GM23338 (cell line): ENCODE results near the gene TESMIN. TPM values are rescaled to one million over a fixed set of nuclear protein-coding genes. Genes with fewer than 3 reads are reported as not detected.

ENCODE experiments used
- ATAC-seq: fragments of 200-7000 bp; cut with Tn5 transposase; 3 replicates; pipeline ENCODE4 v1.9.1; 2020
- DNase-seq: peaks from one replicate; pipeline ENCODE4 v3.0.0-alpha.2; 2015; ENCODE audit warnings: low spot score
- H2AFZ ChIP-seq: fragments of 200-600 bp; sonication (generic); 2 replicates; pipeline ENCODE4 v1.8.0; 2016; ENCODE audit warnings: antibody characterized with exemption, mild to moderate bottlenecking, moderate library complexity
- H3F3A ChIP-seq: fragments of 200-600 bp; sonication (generic); replicated peaks from 2 replicates; pipeline ENCODE4 v1.8.0; 2017; ENCODE audit warnings: antibody characterized with exemption, mixed run types, low read depth
- H3K27ac ChIP-seq: fragments of 200-600 bp; sonication (generic); 2 replicates; pipeline ENCODE4 v1.6.1; 2016; ENCODE audit warnings: low read depth
- H3K27me3 ChIP-seq: fragments of 200-600 bp; sonication (generic); 2 replicates; pipeline ENCODE4 v1.8.0; 2016; ENCODE audit warnings: mild to moderate bottlenecking, mixed run types, moderate library complexity; ENCODE audit not compliant: insufficient read depth
- H3K36me3 ChIP-seq: fragments of 200-600 bp; sonication (generic); 2 replicates; pipeline ENCODE4 v1.8.0; 2016; ENCODE audit warnings: mild to moderate bottlenecking; ENCODE audit not compliant: insufficient read depth
- H3K4me1 ChIP-seq: fragments of 200-600 bp; sonication (generic); 2 replicates; pipeline ENCODE4 v1.8.0; 2016; ENCODE audit warnings: mild to moderate bottlenecking, moderate library complexity; ENCODE audit not compliant: insufficient read depth
- H3K4me2 ChIP-seq: fragments of 200-600 bp; sonication (generic); 2 replicates; pipeline ENCODE4 v1.7.1; 2017; ENCODE audit warnings: mixed run types
- H3K4me3 ChIP-seq: fragments of 200-600 bp; sonication (generic); 2 replicates; pipeline ENCODE4 v1.6.1; 2016; ENCODE audit warnings: mixed run types
- H3K79me2 ChIP-seq: fragments of 200-600 bp; sonication (generic); replicated peaks from 2 replicates; pipeline ENCODE4 v1.8.0; 2017; ENCODE audit warnings: mild to moderate bottlenecking; ENCODE audit not compliant: insufficient read depth
- H3K9me2 ChIP-seq: fragments of 200-600 bp; sonication (generic); 2 replicates; pipeline ENCODE4 v1.8.0; 2017; ENCODE audit not compliant: insufficient read depth
- H4K20me1 ChIP-seq: fragments of 200-600 bp; sonication (generic); replicated peaks from 2 replicates; pipeline ENCODE4 v1.8.0; 2017; ENCODE audit warnings: mild to moderate bottlenecking; ENCODE audit not compliant: insufficient read depth
- H3K27ac Mint-ChIP-seq: 2 replicates; pipeline ENCODE4 v1.8.0; 2020; ENCODE audit warnings: inconsistent platforms, mild to moderate bottlenecking, moderate library complexity, mixed read lengths
- H3K27me3 Mint-ChIP-seq: 3 replicates; pipeline ENCODE4 v1.8.0; 2022; ENCODE audit warnings: low read depth, mild to moderate bottlenecking, moderate library complexity, mixed read lengths, inconsistent platforms; ENCODE audit not compliant: insufficient read depth, poor library complexity
- H3K36me3 Mint-ChIP-seq: 3 replicates; pipeline ENCODE4 v1.8.0; 2021; ENCODE audit warnings: low read depth, mild to moderate bottlenecking, inconsistent platforms, moderate library complexity, mixed read lengths
- H3K4me1 Mint-ChIP-seq: 3 replicates; pipeline ENCODE4 v1.8.0; 2020; ENCODE audit warnings: mild to moderate bottlenecking, inconsistent platforms, mixed read lengths
- H3K4me3 Mint-ChIP-seq: 3 replicates; pipeline ENCODE4 v1.8.0; 2021; ENCODE audit warnings: moderate library complexity, mild to moderate bottlenecking, inconsistent platforms, mixed read lengths
- H3K9me3 Mint-ChIP-seq: 3 replicates; pipeline ENCODE4 v1.8.0; 2020; ENCODE audit warnings: moderate library complexity, mild to moderate bottlenecking, inconsistent platforms, mixed read lengths
- CREB1 ChIP-seq: fragments of 250-450 bp; sonication (Bioruptor Pico); IDR thresholded peaks from 2 replicates; pipeline ENCODE4 v1.5.0; 2020; ENCODE audit warnings: low read depth, mild to moderate bottlenecking, moderate library complexity
- EZH2 ChIP-seq: fragments of 200-600 bp; sonication (generic); IDR thresholded peaks from one replicate; pipeline ENCODE4 v1.8.0; 2017; ENCODE audit warnings: antibody characterized with exemption, mild to moderate bottlenecking, low read depth; ENCODE audit not compliant: unreplicated experiment
- JUNB ChIP-seq: IDR thresholded peaks from one replicate; pipeline ENCODE4 v1.6.1; 2016; ENCODE audit warnings: antibody characterized with exemption; ENCODE audit not compliant: unreplicated experiment
- NANOG ChIP-seq: IDR thresholded peaks from 2 replicates; pipeline ENCODE4 v1.6.1; 2016; ENCODE audit warnings: antibody characterized with exemption, borderline replicate concordance
- REST ChIP-seq: IDR thresholded peaks from one replicate; pipeline ENCODE4 v1.6.1; 2018; ENCODE audit warnings: antibody characterized with exemption; ENCODE audit not compliant: unreplicated experiment
- STAT1 ChIP-seq: IDR thresholded peaks from one replicate; pipeline ENCODE4 v1.6.1; 2016; ENCODE audit warnings: antibody characterized with exemption; ENCODE audit not compliant: unreplicated experiment
- ZNF114 ChIP-seq: fragments of 250-450 bp; sonication (Bioruptor Pico); IDR thresholded peaks from 2 replicates; pipeline ENCODE4 v1.5.0; 2020; ENCODE audit warnings: mild to moderate bottlenecking, moderate library complexity
- ZNF462 ChIP-seq: fragments of 250-450 bp; sonication (Bioruptor Pico); IDR thresholded peaks from 2 replicates; pipeline ENCODE4 v1.5.0; 2020; ENCODE audit warnings: mild to moderate bottlenecking, moderate library complexity
- polyA plus RNA-seq: library from polyadenylated mRNA; unstranded; fragments of >200 nt; fragmentation: Nextera tagmentation; extraction: Ambion mirVana; gene quantifications from 2 replicates; pipeline ENCODE4 v1.2.1, GENCODE V29; 2016
- total RNA-seq: library from RNA; depleted of rRNA; stranded (reverse); fragments of >200 nt; shearing (Covaris generic); gene quantifications from 2 replicates; pipeline ENCODE4 v1.2.3, GENCODE V29; 2014

Gene TESMIN
- total and polyA plus RNA-seq, 2 experiments from 2014 or later, result 54.5 to 64.6 TPM

- TF ChIP-seq ZNF462 (no peak), CREB1 (CRISPR knock-in tag) (no peak)
Observed at GRCh38 chr11:68698993-68699392, 52.3 kb downstream of the TESMIN start (continued).

GRCh38 chr11:68695531-68695930, 55.8 kb downstream of the TESMIN start:
- no peak for ATAC-seq
- H3K36me3 ChIP-seq, result no peaks in the 10 kb centered on the region
- no peak overlapping the region for H3K4me3 ChIP-seq
- H3K4me1 ChIP-seq, result peaks cover 15% of the 10 kb centered on the region
- H3K9me2 ChIP-seq, result 0 out of 2 replicates have a peak, but pooled peaks cover 5% of the 10 kb centered on the region
- H3K79me2 ChIP-seq, result no peaks in the 10 kb centered on the region
- H4K20me1 ChIP-seq, result no peaks in the 10 kb centered on the region
- H3F3A ChIP-seq, result peaks cover 13% of the 10 kb centered on the region
- H3K4me1 Mint-ChIP-seq, result peaks cover 38% of the 10 kb centered on the region
- H3K9me3 Mint-ChIP-seq, result peaks cover 19% of the 10 kb centered on the region; the same call in 2 of the 3 replicates
- DNase-seq, result no peak
- H3K27me3 Mint-ChIP-seq, result peaks cover 12% of the 10 kb centered on the region
- H3K36me3 Mint-ChIP-seq, result peaks cover 27% of the 10 kb centered on the region
- no peaks in the 10 kb centered on the region for H3K27me3 ChIP-seq
- H3K27ac ChIP-seq, result no peak overlapping the region
- no peak overlapping the region for H3K4me2 ChIP-seq
- H2AFZ ChIP-seq, result no peak overlapping the region
- H3K4me3 Mint-ChIP-seq, result no peak overlapping the region
- H3K27ac Mint-ChIP-seq, result no peak overlapping the region
- TF ChIP-seq EZH2 (no peak), REST (no peak), NANOG (no peak), STAT1 (no peak), ZNF114 (CRISPR knock-in tag) (no peak), JUNB (no peak)
